Peyer's patch (tissue), 4 donors: ENCODE results near the gene PRRC2B.

Source experiments
- CTCF ChIP-seq, 6 experiments: fragments of 450-650 bp in 4 of 6; fragments of 200-600 bp in 2 of 6; sonication (generic) in 1 of 6; IDR thresholded peaks; one replicate each; pipeline ENCODE4 v1.5.1; 2017 to 2019; ENCODE audit warnings: antibody characterized with exemption in 6 of 6, mild to moderate bottlenecking in 3 of 6, moderate library complexity in 1 of 6
- POLR2A ChIP-seq, 2 donors: fragments of 450-650 bp; IDR thresholded peaks; one replicate each; pipeline ENCODE4 v1.5.1; 2017; ENCODE audit warnings: antibody characterized with exemption in 2 of 2, mild to moderate bottlenecking in 2 of 2, moderate library complexity in 2 of 2

- TF ChIP-seq CTCF (IDR thresholded peaks at IDR 0.05) (no peak), POLR2A (IDR thresholded peaks at IDR 0.05) (no peak)
Observed at GRCh38 chr9:131411719-131412681, 18.1 kb downstream of the PRRC2B start.
